ENCODE measurements around the gene CCNL1.
A peak's percentile ranks its signal among the peaks of the same experiment; 100 is the strongest.
"Not testable (repeated sequence)": the region's sequence is repeated elsewhere in the genome, so short reads cannot be mapped to it uniquely, and the experiment has no call there.

Gene CCNL1

GRCh38 chr3:157159762-157160657, at the start of gene CCNL1:
Gene CCNL1 (minus strand): TSS chr3:157160147. CDS start chr3:157160094, 53 bp downstream.
- peak; percentile 96 for DNase-seq

- no peak for DNase-seq
Measured at GRCh38 chr3:157204880-157205279, 44.9 kb upstream of the CCNL1 start.

- DNase-seq: no peak
Measured at GRCh38 chr3:157204431-157204830, 44.5 kb upstream of the CCNL1 start.

- DNase-seq: no peak
Measured at GRCh38 chr3:157201648-157202278, 41.8 kb upstream of the CCNL1 start.

GRCh38 chr3:157199841-157200240, 39.9 kb upstream of the CCNL1 start:
- DNase-seq: no peak

- no peak for DNase-seq
Measured at GRCh38 chr3:157195965-157196364, 36.0 kb upstream of the CCNL1 start.

- not testable (repeated sequence) for DNase-seq
Measured at GRCh38 chr3:157191149-157191548, 31.2 kb upstream of the CCNL1 start.

GRCh38 chr3:157190380-157190872, 30.5 kb upstream of the CCNL1 start:
- DNase-seq: no peak

- no peak for DNase-seq
Measured at GRCh38 chr3:157188391-157188790, 28.4 kb upstream of the CCNL1 start.

GRCh38 chr3:157182879-157183278, 22.9 kb upstream of the CCNL1 start:
- DNase-seq: no peak

- DNase-seq: no peak
Measured at GRCh38 chr3:157180262-157180661, 20.3 kb upstream of the CCNL1 start.

GRCh38 chr3:157179365-157179803, 19.4 kb upstream of the CCNL1 start:
- no peak for DNase-seq

GRCh38 chr3:157178503-157179364, 18.8 kb upstream of the CCNL1 start:
- not testable (repeated sequence) for DNase-seq

- DNase-seq: not testable (repeated sequence)
Measured at GRCh38 chr3:157177801-157178453, 18.0 kb upstream of the CCNL1 start.

GRCh38 chr3:157176934-157177333, 17.0 kb upstream of the CCNL1 start:
- no peak for DNase-seq

GRCh38 chr3:157175691-157176507, 16.0 kb upstream of the CCNL1 start:
- DNase-seq: no peak

GRCh38 chr3:157174649-157175498, 14.9 kb upstream of the CCNL1 start:
- peak; percentile 98 for DNase-seq

GRCh38 chr3:157174290-157174648, 14.3 kb upstream of the CCNL1 start:
- no peak for DNase-seq

GRCh38 chr3:157173343-157173742, 13.4 kb upstream of the CCNL1 start:
- DNase-seq: not testable (repeated sequence)

GRCh38 chr3:157172746-157173145, 12.8 kb upstream of the CCNL1 start:
- DNase-seq: no peak

- DNase-seq: no peak
Measured at GRCh38 chr3:157170861-157171260, 10.9 kb upstream of the CCNL1 start.

Measured in activated CD4-positive, alpha-beta T cell treated with anti-CD3 and anti-CD28 coated beads for 1 hour (primary cell).